ENCODE results near the gene GLB1L2.

DNA sequence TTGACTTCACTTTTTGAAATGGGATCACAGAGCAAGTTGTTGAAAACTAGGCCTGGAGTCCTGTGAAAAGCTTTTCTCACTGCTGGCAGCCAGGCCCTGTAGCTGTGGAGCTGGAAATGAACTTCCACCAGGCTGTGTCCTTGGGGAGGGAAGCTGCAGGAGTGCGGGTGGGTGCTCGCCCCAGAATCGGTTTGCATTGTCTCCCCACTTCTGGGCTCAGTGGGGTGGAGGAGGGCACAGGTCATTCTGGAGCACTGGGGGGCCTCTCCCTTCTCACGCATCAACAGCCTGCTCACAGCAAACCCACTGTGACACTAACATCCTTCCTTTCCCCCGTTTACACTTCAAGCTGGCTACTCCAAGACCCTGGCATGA, 15.2 kb downstream of the GLB1L2 start:
- TF ChIP-seq TAF1 (IDR thresholded peaks at IDR 0.05; ENCODE audit: low read depth) (no peak), EP300 (IDR thresholded peaks at IDR 0.05; ENCODE audit: borderline replicate concordance) (no peak), EGR1 (IDR thresholded peaks at IDR 0.05) (no peak), ZBTB7A (IDR thresholded peaks at IDR 0.05; ENCODE audit: low read depth) (no peak), CREB1 (IDR thresholded peaks at IDR 0.05; ENCODE audit: low read depth) (no peak), CEBPB (IDR thresholded peaks at IDR 0.05) (no peak), FOXM1 (IDR thresholded peaks at IDR 0.05; ENCODE audit: borderline replicate concordance, low read depth) (no peak)
- TF ChIP-seq, protein P1, sequence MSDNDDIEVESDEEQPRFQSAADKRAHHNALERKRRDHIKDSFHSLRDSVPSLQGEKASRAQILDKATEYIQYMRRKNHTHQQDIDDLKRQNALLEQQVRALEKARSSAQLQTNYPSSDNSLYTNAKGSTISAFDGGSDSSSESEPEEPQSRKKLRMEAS (IDR thresholded peaks at IDR 0.05), result no peak
- TF ChIP-seq, protein P2, sequence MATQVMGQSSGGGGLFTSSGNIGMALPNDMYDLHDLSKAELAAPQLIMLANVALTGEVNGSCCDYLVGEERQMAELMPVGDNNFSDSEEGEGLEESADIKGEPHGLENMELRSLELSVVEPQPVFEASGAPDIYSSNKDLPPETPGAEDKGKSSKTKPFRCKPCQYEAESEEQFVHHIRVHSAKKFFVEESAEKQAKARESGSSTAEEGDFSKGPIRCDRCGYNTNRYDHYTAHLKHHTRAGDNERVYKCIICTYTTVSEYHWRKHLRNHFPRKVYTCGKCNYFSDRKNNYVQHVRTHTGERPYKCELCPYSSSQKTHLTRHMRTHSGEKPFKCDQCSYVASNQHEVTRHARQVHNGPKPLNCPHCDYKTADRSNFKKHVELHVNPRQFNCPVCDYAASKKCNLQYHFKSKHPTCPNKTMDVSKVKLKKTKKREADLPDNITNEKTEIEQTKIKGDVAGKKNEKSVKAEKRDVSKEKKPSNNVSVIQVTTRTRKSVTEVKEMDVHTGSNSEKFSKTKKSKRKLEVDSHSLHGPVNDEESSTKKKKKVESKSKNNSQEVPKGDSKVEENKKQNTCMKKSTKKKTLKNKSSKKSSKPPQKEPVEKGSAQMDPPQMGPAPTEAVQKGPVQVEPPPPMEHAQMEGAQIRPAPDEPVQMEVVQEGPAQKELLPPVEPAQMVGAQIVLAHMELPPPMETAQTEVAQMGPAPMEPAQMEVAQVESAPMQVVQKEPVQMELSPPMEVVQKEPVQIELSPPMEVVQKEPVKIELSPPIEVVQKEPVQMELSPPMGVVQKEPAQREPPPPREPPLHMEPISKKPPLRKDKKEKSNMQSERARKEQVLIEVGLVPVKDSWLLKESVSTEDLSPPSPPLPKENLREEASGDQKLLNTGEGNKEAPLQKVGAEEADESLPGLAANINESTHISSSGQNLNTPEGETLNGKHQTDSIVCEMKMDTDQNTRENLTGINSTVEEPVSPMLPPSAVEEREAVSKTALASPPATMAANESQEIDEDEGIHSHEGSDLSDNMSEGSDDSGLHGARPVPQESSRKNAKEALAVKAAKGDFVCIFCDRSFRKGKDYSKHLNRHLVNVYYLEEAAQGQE (IDR thresholded peaks at IDR 0.05; ENCODE audit: low read depth), result no peak
- TF ChIP-seq, protein P3, sequence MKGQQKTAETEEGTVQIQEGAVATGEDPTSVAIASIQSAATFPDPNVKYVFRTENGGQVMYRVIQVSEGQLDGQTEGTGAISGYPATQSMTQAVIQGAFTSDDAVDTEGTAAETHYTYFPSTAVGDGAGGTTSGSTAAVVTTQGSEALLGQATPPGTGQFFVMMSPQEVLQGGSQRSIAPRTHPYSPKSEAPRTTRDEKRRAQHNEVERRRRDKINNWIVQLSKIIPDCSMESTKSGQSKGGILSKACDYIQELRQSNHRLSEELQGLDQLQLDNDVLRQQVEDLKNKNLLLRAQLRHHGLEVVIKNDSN (IDR thresholded peaks at IDR 0.05), result no peak

Measured in Ishikawa (cell line).